Vagina (tissue), 2 donors: ENCODE data around the gene MRPS15.
"Not testable (repeated sequence)": the region's sequence is repeated elsewhere in the genome, so short reads cannot be mapped to it uniquely, and the experiment has no call there.

Experiments
- CTCF ChIP-seq, 3 experiments: fragments of 450-650 bp in 2 of 3; fragments of 200-600 bp in 1 of 3; sonication (generic) in 1 of 3; IDR thresholded peaks; one replicate each; pipeline ENCODE4 v1.5.1; 2017 to 2019; ENCODE audit warnings: antibody characterized with exemption in 3 of 3, mild to moderate bottlenecking in 2 of 3, moderate library complexity in 2 of 3
- POLR2A ChIP-seq, 2 donors: fragments of 450-650 bp; IDR thresholded peaks; one replicate each; pipeline ENCODE4 v1.6.1; 2017; ENCODE audit warnings: antibody characterized with exemption in 2 of 2, mild to moderate bottlenecking in 2 of 2, moderate library complexity in 2 of 2

- TF ChIP-seq CTCF, POLR2A (IDR thresholded peaks at IDR 0.05): not testable (repeated sequence)
Observed at GRCh38 chr1:36489258-36490051, 25.3 kb upstream of the MRPS15 start.
